MM.1S (cell line): ENCODE results near the gene KRT74.

ENCODE experiments used
- EZH2 ChIP-seq: fragments of 300-600 bp; sonication (generic); optimal IDR thresholded peaks from 2 replicates; pipeline ENCODE3; 2017; ENCODE audit warnings: low read depth, mild to moderate bottlenecking, antibody characterized with exemption, low read length, mixed read lengths
- EZH2phosphoT487 ChIP-seq: fragments of 300-600 bp; sonication (generic); IDR thresholded peaks from 2 replicates; pipeline ENCODE4 v1.6.1; 2018; ENCODE audit warnings: antibody characterized with exemption, low read length
- TF ChIP-seq, protein P1 (sequence below): fragments of 300-600 bp; sonication (generic); IDR thresholded peaks from 2 replicates; pipeline ENCODE4 v1.5.1; 2016; ENCODE audit warnings: antibody characterized with exemption, low read length, mixed read lengths

DNA sequence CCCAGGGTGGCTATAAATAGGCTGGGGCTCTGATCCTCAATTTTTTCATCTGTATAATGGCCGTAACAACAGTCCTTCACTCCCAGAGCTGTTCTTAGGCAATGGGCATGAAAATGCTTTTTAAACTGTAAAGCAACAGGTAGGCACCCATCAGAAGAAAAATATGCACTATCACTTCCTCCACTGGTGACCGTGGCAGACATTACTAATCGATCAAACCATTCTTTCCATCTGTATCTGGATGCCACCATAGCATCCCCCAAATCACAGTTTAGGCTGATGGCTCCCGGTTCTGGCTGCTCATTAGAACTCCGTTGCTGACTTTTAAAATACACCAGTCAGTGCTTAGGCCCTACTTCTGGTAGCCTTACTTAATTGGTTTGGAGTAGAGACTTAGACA is 31.9 kb downstream of the KRT74 start:
- TF ChIP-seq EZH2phosphoT487 (no peak), EZH2 (no peak)
- TF ChIP-seq, protein P1, sequence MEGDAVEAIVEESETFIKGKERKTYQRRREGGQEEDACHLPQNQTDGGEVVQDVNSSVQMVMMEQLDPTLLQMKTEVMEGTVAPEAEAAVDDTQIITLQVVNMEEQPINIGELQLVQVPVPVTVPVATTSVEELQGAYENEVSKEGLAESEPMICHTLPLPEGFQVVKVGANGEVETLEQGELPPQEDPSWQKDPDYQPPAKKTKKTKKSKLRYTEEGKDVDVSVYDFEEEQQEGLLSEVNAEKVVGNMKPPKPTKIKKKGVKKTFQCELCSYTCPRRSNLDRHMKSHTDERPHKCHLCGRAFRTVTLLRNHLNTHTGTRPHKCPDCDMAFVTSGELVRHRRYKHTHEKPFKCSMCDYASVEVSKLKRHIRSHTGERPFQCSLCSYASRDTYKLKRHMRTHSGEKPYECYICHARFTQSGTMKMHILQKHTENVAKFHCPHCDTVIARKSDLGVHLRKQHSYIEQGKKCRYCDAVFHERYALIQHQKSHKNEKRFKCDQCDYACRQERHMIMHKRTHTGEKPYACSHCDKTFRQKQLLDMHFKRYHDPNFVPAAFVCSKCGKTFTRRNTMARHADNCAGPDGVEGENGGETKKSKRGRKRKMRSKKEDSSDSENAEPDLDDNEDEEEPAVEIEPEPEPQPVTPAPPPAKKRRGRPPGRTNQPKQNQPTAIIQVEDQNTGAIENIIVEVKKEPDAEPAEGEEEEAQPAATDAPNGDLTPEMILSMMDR = no peak
